ENCODE data around the gene COL27A1. TPM values are rescaled to one million over a fixed set of nuclear protein-coding genes. Genes with fewer than 3 reads are reported as not detected.

The COL27A1 gene
- total and polyA plus RNA-seq, 7 donors = 1.4 to 13.3 (median 4.3) TPM

GRCh38 chr9:114110180-114110579 is 45.2 kb upstream of the COL27A1 start:
- H3K27me3 ChIP-seq = no peaks in the 10 kb centered on the region
- DNase-seq = no peak
- no peaks in the 10 kb centered on the region for H3K9me3 ChIP-seq
- TF ChIP-seq EP300 (IDR thresholded peaks at IDR 0.05) = no peak
- no peak for TF ChIP-seq POLR2AphosphoS5 (IDR thresholded peaks at IDR 0.05)
- H3K36me3 ChIP-seq = no peaks in the 10 kb centered on the region
- intact Hi-C loops (cut with DNase I) = no loop called here
- 89 to 93% methylated on average over 2 of the region's 2 CpGs for WGBS, 2 donors
- no peak overlapping the region for H3K27ac ChIP-seq
- H3K4me3 ChIP-seq = no peak overlapping the region
- H3K4me1 ChIP-seq = peaks cover 0 to 13% (median 7%) of the 10 kb centered on the region in 4 donors

GRCh38 chr9:114112325-114112724 is 43.0 kb upstream of the COL27A1 start:
- WGBS, 2 donors = 77% methylated on average over 1 of the region's 1 CpG
- DNase-seq = no peak
- intact Hi-C loops (cut with DNase I) = no loop called here
- H3K9me3 ChIP-seq = no peaks in the 10 kb centered on the region
- H3K27me3 ChIP-seq = no peaks in the 10 kb centered on the region
- peaks cover 0 to 13% (median 7%) of the 10 kb centered on the region in 4 donors for H3K4me1 ChIP-seq
- peak overlapping the region in 2 of 4 donors; percentile 1 to 12 for H3K27ac ChIP-seq
- H3K36me3 ChIP-seq = no peaks in the 10 kb centered on the region
- TF ChIP-seq POLR2A (IDR thresholded peaks at IDR 0.05) (no peak), EP300 (IDR thresholded peaks at IDR 0.05) (no peak), CTCF (IDR thresholded peaks at IDR 0.05) (no peak), POLR2AphosphoS5 (IDR thresholded peaks at IDR 0.05) (no peak)
- H3K4me3 ChIP-seq = no peak overlapping the region

- TF ChIP-seq POLR2AphosphoS5 (IDR thresholded peaks at IDR 0.05) = peak in 3 of 4 donors; percentile 34 to 46 (median 35)
- TF ChIP-seq POLR2A (IDR thresholded peaks at IDR 0.05) = no peak
- TF ChIP-seq EP300 (IDR thresholded peaks at IDR 0.05) = no peak
- intact Hi-C loops (cut with DNase I) = no loop called here
- peak; percentile 92 for DNase-seq
- WGBS, 2 donors = 13 to 49% methylated on average over 10 of the region's 10 CpGs
- Histone ChIP-seq H3K27me3 (no peaks in the 10 kb centered on the region), H3K27ac (peak overlapping the region in 2 of 4 donors; percentile 1 to 12), H3K4me1 (peaks cover 0 to 13% (median 7%) of the 10 kb centered on the region in 4 donors), H3K4me3 (no peak overlapping the region), H3K9me3 (no peaks in the 10 kb centered on the region), H3K36me3 (no peaks in the 10 kb centered on the region)
Measured at GRCh38 chr9:114112778-114113584, 42.4 kb upstream of the COL27A1 start.

- 50 to 68% methylated on average over 2 of the region's 2 CpGs for WGBS, 2 donors
- Histone ChIP-seq H3K27me3 (peaks cover 0 to 7% (median 0%) of the 10 kb centered on the region in 3 donors), H3K4me1 (peaks cover 0 to 13% (median 7%) of the 10 kb centered on the region in 4 donors), H3K27ac (no peak overlapping the region), H3K36me3 (no peaks in the 10 kb centered on the region), H3K9me3 (no peaks in the 10 kb centered on the region), H3K4me3 (no peak overlapping the region)
- DNase-seq = no peak
- TF ChIP-seq EP300 (IDR thresholded peaks at IDR 0.05) (no peak), POLR2AphosphoS5 (IDR thresholded peaks at IDR 0.05) (no peak), POLR2A (IDR thresholded peaks at IDR 0.05) (no peak), CTCF (IDR thresholded peaks at IDR 0.05) (no peak)
- intact Hi-C loops (cut with DNase I) = no loop called here
Measured at GRCh38 chr9:114114364-114114763, 41.0 kb upstream of the COL27A1 start.

- intact Hi-C loops (cut with DNase I) = no loop called here
- TF ChIP-seq CTCF (IDR thresholded peaks at IDR 0.05) (no peak), POLR2A (IDR thresholded peaks at IDR 0.05) (no peak)
- no peak for DNase-seq
- peaks cover 0 to 7% (median 0%) of the 10 kb centered on the region in 3 donors for H3K27me3 ChIP-seq
- H3K4me1 ChIP-seq = peaks cover 0 to 13% (median 7%) of the 10 kb centered on the region in 4 donors
- no peak overlapping the region for H3K4me3 ChIP-seq
- H3K36me3 ChIP-seq = no peaks in the 10 kb centered on the region
- H3K27ac ChIP-seq = no peak overlapping the region
- no peaks in the 10 kb centered on the region for H3K9me3 ChIP-seq
- WGBS, 2 donors = 85 to 90% methylated on average over 9 of the region's 9 CpGs
Measured at GRCh38 chr9:114115654-114116125, 39.6 kb upstream of the COL27A1 start.
